Neural crest cell (in vitro differentiated cells): ENCODE results near the gene CCL25. TPM values are rescaled to one million over a fixed set of nuclear protein-coding genes. Genes with fewer than 3 reads are reported as not detected.

ENCODE experiments used
- DNase-seq: peaks from one replicate; pipeline ENCODE4 v3.0.0; 2021; ENCODE audit warnings: low read depth, mixed read lengths, low spot score
- H3K27ac Mint-ChIP-seq: one replicate; pipeline ENCODE4 v1.8.0; 2021; ENCODE audit warnings: mild to moderate bottlenecking, mixed read lengths; ENCODE audit not compliant: unreplicated experiment
- H3K27me3 Mint-ChIP-seq: 2 replicates; pipeline ENCODE4 v1.8.0; 2021; ENCODE audit warnings: low read depth, mild to moderate bottlenecking, mixed read lengths
- H3K36me3 Mint-ChIP-seq: 2 replicates; pipeline ENCODE4 v1.8.0; 2021; ENCODE audit warnings: low read depth, mild to moderate bottlenecking, mixed read lengths
- H3K4me1 Mint-ChIP-seq: 2 replicates; pipeline ENCODE4 v1.8.0; 2021; ENCODE audit warnings: mixed read lengths
- H3K4me3 Mint-ChIP-seq: one replicate; pipeline ENCODE4 v1.8.0; 2021; ENCODE audit warnings: mild to moderate bottlenecking, mixed read lengths
- H3K9me3 Mint-ChIP-seq: 2 replicates; pipeline ENCODE4 v1.8.0; 2021; ENCODE audit warnings: mixed read lengths
- total RNA-seq: library from RNA; stranded (reverse); gene quantifications from 2 replicates; pipeline ENCODE4 v1.2.1, GENCODE V29; 2021
- TF ChIP-seq, protein P1 (sequence below): fragments of 200-600 bp; sonication (generic); conservative IDR thresholded peaks from 2 replicates; pipeline ENCODE4 v1.5.0; 2021; ENCODE audit warnings: antibody characterized with exemption, mild to moderate bottlenecking

The CCL25 gene
- total RNA-seq, 1 donor from 2014 or later, result not detected

DNA sequence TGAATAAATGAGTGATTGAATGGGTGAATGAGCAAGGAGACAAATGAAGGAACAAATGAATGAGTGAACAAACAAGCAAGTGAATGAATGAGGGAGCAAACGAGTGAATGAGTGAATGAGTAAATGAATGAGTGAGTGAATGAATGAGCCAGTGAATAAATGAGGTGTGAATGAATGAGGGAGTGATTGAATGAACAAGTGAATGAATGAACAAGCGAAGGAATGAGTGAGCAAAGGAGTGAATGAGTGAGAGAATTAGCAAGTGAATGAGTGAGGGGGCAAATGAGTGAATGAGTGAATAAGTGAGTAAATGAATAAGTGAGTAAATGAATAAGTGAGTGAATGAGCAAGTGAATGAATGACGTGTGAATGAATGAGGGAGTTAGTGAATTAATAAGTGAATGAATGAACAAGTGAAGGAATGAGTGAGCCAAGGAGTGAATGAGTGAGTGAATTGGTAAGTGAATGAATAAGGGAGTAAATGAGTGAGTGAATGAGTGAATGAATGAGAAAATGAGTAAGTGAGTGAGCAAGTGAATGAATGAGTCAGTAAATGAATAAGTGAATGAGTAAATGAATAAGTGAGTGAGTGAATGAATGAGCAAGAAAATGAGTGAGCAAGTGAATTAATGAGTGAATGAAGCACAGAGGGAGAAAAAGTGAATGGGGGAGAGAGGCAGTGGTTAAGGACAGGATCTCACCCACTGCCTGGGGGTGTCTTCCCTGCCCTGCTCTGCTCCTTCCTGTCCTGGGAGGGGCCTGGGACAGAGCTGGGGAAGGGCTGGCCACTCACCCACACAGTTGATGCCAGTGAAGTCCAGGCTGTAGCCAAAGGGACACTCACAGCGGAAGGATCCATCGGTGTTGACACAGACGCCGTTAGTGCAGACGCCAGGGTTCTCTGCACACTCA, 36.4 kb downstream of the CCL25 start:
- Mint-ChIP-seq H3K27ac (no peak overlapping the region), H3K4me1 (peaks cover 10% of the 10 kb centered on the region), H3K36me3 (peaks cover 2% of the 10 kb centered on the region), H3K9me3 (no peaks in the 10 kb centered on the region), H3K4me3 (no peak overlapping the region), H3K27me3 (no peaks in the 10 kb centered on the region)
- peak; percentile 14 for DNase-seq
- TF ChIP-seq, protein P1, sequence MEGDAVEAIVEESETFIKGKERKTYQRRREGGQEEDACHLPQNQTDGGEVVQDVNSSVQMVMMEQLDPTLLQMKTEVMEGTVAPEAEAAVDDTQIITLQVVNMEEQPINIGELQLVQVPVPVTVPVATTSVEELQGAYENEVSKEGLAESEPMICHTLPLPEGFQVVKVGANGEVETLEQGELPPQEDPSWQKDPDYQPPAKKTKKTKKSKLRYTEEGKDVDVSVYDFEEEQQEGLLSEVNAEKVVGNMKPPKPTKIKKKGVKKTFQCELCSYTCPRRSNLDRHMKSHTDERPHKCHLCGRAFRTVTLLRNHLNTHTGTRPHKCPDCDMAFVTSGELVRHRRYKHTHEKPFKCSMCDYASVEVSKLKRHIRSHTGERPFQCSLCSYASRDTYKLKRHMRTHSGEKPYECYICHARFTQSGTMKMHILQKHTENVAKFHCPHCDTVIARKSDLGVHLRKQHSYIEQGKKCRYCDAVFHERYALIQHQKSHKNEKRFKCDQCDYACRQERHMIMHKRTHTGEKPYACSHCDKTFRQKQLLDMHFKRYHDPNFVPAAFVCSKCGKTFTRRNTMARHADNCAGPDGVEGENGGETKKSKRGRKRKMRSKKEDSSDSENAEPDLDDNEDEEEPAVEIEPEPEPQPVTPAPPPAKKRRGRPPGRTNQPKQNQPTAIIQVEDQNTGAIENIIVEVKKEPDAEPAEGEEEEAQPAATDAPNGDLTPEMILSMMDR, result no peak

DNA sequence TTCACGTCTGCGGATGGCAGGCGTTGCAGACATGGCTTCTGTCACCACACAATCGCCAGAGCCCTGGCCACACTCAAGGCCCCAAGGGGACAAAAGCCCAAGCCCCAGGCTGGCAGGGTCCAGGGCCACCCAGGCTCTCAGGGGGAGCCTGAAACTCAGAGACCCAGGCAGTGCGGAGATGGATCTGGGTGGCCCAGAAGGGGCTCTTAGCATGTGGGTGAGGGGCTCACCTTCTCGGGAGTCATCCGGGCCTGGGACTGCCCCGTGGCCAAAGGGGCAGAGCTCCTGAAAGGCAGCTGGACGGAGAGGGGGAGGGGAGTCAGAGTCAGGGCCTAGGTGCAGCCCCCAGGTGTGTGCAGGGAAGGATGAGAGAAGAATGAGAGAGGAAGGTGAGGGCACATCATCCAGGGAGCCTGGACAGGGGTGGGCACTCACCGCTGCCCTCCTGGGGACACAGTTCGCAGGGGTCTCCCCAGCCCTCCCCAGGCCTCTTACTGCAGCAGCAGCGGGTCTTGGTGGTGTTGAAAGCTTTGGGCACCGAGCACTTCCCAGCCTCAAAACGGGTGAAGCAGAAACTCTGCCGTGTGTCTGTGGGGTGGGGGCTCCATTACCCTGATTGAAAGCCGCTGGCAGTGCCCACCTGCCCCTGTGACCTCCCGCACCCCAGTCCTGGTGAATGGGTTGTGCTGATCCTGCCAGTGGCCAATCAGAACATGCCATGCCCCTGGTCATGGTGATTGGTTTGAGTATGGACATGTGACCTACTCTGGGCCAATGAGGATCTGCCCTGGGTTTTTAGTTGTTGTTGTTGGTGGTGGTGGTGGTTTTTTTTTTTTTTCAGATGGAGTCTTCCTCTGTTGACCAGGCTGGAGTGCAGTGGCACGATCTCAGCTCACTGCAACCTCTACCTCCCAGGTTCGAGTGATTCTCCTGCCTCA, 37.4 kb downstream of the CCL25 start:
- no peaks in the 10 kb centered on the region for H3K27me3 Mint-ChIP-seq
- H3K9me3 Mint-ChIP-seq, result no peaks in the 10 kb centered on the region
- TF ChIP-seq, protein P1, result no peak
- no peak overlapping the region for H3K27ac Mint-ChIP-seq
- H3K4me1 Mint-ChIP-seq, result peaks cover 9% of the 10 kb centered on the region
- H3K4me3 Mint-ChIP-seq, result no peak overlapping the region
- H3K36me3 Mint-ChIP-seq, result peaks cover 6% of the 10 kb centered on the region
- DNase-seq, result no peak

DNA sequence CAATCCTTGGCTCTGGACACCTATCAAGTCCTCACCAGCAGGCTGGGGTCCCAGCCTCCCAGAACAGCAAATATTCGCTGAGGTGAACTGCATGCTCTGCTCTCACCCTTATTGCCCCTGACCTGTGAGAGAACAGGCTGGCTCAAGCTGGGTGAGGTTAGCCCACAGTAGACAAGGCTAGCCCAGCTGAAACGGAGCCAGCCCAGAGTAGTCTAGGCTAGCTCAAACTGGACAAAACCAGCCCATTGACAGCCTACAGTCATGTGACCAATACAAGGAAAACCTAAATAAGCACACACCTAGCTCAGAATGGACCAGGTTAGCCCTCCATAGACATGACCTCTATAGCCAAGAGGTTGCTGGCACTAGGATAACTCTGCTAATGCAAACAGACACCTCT, 38.4 kb downstream of the CCL25 start:
- Mint-ChIP-seq H3K27me3 (no peaks in the 10 kb centered on the region), H3K4me3 (no peak overlapping the region), H3K4me1 (no peaks in the 10 kb centered on the region), H3K9me3 (no peaks in the 10 kb centered on the region), H3K27ac (no peak overlapping the region), H3K36me3 (peaks cover 12% of the 10 kb centered on the region)
- TF ChIP-seq, protein P1, result no peak
- no peak for DNase-seq

DNA sequence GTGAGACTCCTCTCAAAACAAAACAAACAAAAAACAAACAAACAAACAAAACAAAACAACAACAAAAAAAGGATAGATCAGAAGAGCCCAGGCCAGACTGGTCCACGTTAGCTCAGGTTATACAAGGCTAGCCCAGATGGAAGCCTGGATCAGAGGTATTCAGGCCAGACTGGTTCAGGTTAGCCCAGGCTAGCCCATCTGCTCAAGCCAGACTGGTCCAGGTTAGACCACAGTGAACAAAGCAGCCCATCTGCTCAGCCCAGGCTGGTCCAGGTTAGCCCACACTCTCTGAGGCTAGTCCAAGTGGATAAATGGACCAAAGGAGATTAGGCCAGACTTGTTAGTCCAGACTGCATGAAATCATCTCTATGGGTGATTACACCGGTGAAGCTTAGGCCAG, 41.2 kb downstream of the CCL25 start:
- DNase-seq, result no peak
- Mint-ChIP-seq H3K27me3 (no peaks in the 10 kb centered on the region), H3K4me1 (no peaks in the 10 kb centered on the region), H3K36me3 (peaks cover 26% of the 10 kb centered on the region), H3K9me3 (no peaks in the 10 kb centered on the region), H3K27ac (no peak overlapping the region), H3K4me3 (no peak overlapping the region)
- TF ChIP-seq, protein P1, result no peak

DNA sequence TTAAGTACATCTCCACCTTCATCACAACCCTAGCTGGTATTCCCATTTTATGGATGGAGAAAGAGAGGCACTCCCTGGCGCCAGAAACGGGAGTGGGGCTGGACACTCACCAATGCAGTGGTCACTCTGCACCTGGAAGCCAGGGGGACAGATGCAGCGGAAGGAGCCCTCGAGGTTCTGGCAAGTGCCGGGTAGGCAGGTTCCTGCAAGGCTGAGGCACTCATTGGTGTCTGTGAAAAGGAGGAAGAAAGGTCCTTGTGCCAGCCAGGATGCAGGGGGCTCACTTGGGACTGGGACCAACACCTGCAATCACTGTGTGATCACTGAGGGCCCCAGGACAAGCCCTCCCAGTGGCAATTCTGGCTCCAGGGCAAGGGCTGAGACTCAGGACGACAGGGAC, 41.8 kb downstream of the CCL25 start:
- Mint-ChIP-seq H3K4me3 (no peak overlapping the region), H3K9me3 (no peaks in the 10 kb centered on the region), H3K4me1 (no peaks in the 10 kb centered on the region), H3K36me3 (peaks cover 29% of the 10 kb centered on the region), H3K27ac (no peak overlapping the region), H3K27me3 (no peaks in the 10 kb centered on the region)
- TF ChIP-seq, protein P1, result no peak
- DNase-seq, result no peak
